Measurements from ENCODE around the gene AHNAK2.
"Not testable (repeated sequence)": the region's sequence is repeated elsewhere in the genome, so short reads cannot be mapped to it uniquely, and the experiment has no call there.

Gene AHNAK2

GRCh38 chr14:104924421-104925213, 53.6 kb downstream of the AHNAK2 start, which contains the start of gene PLD4:
PLD4 (plus strand) TSS chr14:104924879; CDS start chr14:104927141, 2,262 bp downstream.
- peak; percentile 55 for DNase-seq

GRCh38 chr14:104923640-104924420, 54.3 kb downstream of the AHNAK2 start:
- no peak for DNase-seq

- DNase-seq: no peak
Observed at GRCh38 chr14:104919993-104920315, 58.2 kb downstream of the AHNAK2 start.

DNA sequence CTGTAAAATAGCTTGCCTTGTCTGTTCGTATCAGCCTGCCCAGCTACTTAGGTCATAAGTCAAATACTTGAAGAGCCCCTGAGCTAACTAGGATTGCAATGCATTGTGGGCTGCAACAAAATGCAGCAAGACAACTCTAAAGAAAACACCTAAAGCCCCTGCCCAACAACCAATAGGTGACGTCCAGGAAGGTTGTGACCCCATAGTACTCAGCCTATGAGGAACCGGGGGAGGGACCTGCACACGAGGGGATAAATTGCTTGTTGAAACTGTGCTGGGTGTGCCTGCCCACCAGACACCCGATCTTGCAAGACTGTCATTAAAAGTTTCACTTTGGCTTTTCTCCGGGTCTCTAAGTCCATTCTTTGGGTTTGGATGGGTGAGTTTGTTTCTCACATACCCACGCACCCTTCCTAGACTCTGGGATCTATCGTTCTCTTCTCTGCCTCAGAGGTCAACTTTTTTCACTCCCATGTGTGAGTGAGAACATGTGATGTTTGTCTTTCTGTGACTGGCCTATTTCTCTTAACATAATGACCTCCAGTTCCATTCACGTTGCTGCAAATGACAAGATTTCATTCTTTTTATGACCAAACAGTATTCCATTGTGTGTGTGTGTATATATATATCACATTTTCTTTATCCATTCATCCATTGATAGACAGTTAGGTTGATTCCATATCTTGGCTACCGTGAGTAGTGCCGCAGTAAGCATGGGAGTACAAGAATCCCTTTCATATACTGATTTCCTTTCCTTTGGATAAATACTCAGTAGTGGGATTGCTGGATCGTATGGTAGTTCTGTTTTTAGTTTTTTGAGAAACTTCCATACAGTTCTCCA, 58.8 kb downstream of the AHNAK2 start:
- DNase-seq: not testable (repeated sequence)

GRCh38 chr14:104917993-104918392, 60.2 kb downstream of the AHNAK2 start:
- DNase-seq: no peak

GRCh38 chr14:104917116-104917515, 61.1 kb downstream of the AHNAK2 start:
- DNase-seq: no peak

- DNase-seq: no peak
Observed at GRCh38 chr14:104913435-104913834, 64.7 kb downstream of the AHNAK2 start.

GRCh38 chr14:104912053-104912452, 66.1 kb downstream of the AHNAK2 start:
- DNase-seq: no peak

- DNase-seq: no peak
Observed at GRCh38 chr14:104908303-104908702, 69.9 kb downstream of the AHNAK2 start.

GRCh38 chr14:104905579-104905933, 72.6 kb downstream of the AHNAK2 start:
- not testable (repeated sequence) for DNase-seq

DNA sequence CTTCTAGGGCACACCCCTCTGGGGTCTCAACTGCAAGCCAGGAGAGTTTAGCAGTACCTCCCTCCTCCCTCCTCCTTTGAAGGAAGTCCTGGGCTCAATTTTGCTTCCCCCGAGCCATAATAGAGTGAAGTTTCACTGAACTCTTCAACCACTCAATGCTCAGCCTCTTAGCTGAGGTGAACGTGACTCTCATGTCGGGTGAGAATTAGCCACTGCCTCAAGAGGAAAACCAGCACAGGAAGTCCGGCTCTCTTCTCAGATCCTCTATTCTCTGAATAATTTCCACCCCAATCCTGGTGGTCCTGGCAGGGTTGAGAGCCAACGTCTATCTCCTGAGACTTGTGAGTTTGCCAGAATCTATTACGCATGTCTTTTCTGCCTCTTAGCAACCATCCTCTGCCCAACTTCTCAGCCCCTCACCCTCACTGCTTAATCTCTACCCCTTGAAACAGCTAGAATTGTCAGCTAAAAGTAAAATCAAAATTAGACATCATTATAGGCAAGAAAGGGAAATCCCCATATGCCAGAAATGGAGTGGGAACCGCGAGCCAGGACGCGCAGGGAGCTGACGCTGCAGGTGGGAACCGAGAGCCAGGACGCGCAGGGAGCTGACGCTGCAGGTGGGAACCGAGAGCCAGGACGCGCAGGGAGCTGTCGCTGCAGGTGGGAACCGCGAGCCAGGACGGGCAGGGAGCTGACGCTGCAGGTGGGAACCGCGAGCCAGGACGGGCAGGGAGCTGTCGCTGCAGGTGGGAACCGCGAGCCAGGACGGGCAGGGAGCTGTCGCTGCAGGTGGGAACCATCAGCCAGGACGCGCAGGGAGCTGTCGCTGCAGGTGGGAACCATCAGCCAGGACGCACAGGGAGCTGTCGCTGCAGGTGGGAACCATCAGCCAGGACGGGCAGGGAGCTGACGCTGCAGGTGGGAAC, 73.3 kb downstream of the AHNAK2 start:
- DNase-seq: not testable (repeated sequence)

- DNase-seq: no peak
Observed at GRCh38 chr14:104903990-104904389, 74.2 kb downstream of the AHNAK2 start.

DNA sequence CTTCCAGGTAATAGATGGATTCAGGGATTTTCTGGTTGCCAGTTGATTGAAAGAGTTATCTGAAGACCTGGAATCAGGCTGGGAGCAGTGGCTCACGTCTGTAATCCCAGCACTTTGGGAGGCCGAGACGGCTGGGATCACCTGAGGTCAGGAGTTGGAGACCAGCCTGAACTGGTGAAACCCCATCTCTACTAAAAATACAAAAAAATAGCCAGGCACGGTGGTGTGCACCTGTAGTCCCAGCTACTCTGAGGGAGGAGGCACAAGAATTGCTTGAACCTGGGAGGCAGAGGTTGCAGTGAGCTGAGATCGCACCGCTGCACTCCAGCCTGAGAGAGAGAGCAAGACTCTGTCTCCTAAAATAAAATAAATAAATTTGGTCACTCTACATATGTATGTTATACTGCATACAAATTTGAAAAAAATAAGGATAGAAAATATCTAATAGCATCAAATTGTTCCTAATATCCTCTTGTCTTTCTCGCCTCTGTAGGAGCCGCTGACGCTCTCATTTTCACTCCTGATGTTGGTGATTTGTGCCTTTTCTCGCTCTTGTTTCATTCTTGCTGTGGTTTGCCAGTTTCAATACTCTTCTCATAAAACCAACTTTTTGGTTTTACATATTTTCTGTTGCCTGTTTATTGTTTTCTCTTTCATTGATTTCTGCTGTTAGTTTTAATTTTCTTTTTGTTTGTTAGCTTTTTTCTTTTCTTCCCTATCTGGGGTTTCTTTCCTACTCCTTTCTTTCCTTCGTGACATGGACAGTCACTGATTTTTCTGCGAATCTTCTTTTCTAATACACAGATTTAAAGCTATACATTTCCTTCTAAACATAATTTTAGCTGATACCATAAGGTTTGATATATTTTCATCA, 77.3 kb downstream of the AHNAK2 start:
- no peak for DNase-seq

- no peak for DNase-seq
Observed at GRCh38 chr14:104899781-104900180, 78.4 kb downstream of the AHNAK2 start.

DNA sequence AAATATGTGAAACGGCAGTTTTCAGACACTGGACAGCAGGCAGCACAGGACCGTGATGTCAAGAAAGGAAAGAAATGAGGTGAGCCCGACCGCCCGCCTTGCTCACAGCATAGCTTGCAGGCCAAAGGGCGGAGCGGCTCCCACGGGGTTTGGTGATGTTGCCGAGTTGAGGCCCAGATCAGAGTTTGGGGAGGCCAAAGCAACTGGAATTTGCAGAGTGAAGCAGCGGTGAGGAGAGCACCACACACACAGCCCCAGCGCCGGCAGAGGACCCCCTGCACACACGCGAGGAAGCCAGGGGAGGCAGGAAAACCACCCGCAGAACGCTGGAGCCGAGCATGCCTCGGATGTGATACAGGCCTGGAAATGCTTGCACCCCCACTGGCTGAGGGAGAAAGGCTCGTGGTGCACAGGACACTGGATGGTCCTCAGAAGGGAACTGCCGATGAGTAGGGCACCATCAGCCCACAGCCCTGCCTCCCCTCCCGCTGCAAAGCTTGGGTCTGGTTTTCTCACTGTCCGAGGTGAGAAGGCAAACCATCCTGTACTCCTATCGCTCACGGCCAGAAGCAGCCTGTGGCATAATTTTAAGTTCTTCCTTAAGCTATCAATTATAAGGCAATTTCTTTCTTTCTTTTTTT, 79.2 kb downstream of the AHNAK2 start:
- no peak for DNase-seq

GRCh38 chr14:104898195-104898558, 80.0 kb downstream of the AHNAK2 start:
- no peak for DNase-seq

GRCh38 chr14:104897330-104898194, 80.6 kb downstream of the AHNAK2 start:
- no peak for DNase-seq

GRCh38 chr14:104895786-104896661, 82.2 kb downstream of the AHNAK2 start:
- DNase-seq: no peak
